ENCODE results near the gene NR2F1-AS1. TPM values are rescaled to one million over a fixed set of nuclear protein-coding genes. Genes with fewer than 3 reads are reported as not detected.

The NR2F1-AS1 gene
- total RNA-seq, 4 donors from 2014 or later, result 0.35 to 9.1 (median 3.2) TPM

DNA sequence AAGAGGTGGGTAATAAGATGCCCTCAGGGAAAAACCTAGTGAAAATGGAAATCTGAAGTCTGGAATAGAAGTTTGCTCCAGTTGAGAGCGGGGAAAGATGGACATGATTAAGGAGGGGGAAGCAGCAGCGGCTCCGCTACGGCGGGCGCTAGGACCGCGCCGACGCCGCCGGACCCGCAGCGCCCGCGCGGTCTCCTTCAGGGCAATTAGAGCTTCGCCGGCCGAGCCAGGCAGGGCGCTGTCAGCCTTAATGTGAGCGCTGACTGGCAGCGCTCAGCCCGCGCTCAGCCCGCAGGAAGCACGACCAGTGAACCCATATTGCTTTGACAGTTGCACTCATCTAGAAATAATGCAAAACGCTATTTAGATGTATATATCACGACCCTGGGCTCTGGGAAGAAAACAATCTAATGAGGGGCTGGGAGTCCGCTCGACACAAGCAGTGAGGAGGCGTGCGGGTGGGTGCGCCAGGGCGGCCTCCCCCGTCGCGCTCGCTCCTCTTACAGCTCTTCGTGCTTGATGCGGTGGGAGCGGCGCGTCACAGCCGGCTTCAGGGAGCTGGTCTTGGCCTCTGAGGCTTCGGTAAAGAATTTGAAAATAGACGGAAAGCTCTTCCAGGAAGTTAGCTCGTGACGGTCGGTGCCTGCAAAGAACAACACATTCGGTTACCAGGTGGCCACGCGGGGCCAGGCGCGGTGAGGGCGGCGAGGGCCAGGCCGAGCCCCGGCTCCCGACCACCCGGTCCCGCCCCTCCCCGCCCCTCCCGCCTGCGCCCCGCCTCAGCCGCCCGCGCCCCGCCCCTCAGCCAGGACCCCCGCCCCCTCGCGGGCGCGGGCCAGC lies 39.7 kb upstream of the NR2F1-AS1 start:
- TF ChIP-seq POLR2A (IDR thresholded peaks at IDR 0.05), result peak in 1 of 2 donors; percentile 26
- TF ChIP-seq, protein P1, sequence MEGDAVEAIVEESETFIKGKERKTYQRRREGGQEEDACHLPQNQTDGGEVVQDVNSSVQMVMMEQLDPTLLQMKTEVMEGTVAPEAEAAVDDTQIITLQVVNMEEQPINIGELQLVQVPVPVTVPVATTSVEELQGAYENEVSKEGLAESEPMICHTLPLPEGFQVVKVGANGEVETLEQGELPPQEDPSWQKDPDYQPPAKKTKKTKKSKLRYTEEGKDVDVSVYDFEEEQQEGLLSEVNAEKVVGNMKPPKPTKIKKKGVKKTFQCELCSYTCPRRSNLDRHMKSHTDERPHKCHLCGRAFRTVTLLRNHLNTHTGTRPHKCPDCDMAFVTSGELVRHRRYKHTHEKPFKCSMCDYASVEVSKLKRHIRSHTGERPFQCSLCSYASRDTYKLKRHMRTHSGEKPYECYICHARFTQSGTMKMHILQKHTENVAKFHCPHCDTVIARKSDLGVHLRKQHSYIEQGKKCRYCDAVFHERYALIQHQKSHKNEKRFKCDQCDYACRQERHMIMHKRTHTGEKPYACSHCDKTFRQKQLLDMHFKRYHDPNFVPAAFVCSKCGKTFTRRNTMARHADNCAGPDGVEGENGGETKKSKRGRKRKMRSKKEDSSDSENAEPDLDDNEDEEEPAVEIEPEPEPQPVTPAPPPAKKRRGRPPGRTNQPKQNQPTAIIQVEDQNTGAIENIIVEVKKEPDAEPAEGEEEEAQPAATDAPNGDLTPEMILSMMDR (IDR thresholded peaks at IDR 0.05), result peak in 1 of 6 experiments; percentile 23
- peak overlapping the region; percentile 47 to 66 (median 60) for H3K4me3 ChIP-seq
- no peaks in the 10 kb centered on the region for H3K27me3 ChIP-seq
- no peaks in the 10 kb centered on the region for H3K9me3 ChIP-seq
- peak; percentile 45 to 85 (median 83) for DNase-seq
- H3K4me1 ChIP-seq, result peaks cover 0 to 12% (median 0%) of the 10 kb centered on the region in 4 donors
- H3K36me3 ChIP-seq, result no peaks in the 10 kb centered on the region
- H3K27ac ChIP-seq, result peak overlapping the region; percentile 54 to 70 (median 62)

DNA sequence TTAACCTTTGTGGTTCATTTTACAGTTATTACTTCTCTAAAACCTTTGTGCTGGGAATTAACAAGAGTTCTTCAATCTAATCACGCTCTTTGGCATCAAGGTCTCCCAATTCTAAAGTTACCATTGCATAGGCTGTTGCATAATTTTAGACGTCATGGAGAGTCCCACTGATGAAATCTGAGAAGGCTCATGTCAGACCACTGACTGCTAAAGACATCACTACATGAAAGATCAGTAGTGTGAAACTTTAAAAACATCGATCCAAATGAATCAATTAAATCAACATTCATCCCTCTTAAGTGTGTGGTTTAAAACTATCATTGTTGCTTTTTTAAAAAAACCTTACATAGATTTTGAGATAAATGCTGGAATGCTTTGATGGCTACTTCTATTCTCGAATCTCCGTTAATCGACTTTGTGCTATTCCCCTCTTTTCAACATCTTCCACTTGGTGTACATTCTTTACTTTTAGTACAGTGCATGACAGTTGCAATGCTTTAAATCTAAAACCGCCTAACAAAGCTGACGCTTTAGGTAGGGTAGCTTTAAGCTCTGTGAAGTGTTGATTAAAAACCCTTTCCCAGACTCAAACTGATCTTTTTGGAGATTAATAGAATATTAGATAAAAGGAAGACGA lies 35.6 kb upstream of the NR2F1-AS1 start:
- Histone ChIP-seq H3K27me3 (peaks cover 0 to 18% of the 10 kb centered on the region in 2 donors), H3K4me1 (peaks cover 0 to 11% (median 0%) of the 10 kb centered on the region in 4 donors), H3K4me3 (no peak overlapping the region), H3K9me3 (no peaks in the 10 kb centered on the region), H3K36me3 (no peaks in the 10 kb centered on the region), H3K27ac (no peak overlapping the region)
- TF ChIP-seq, protein P1 (IDR thresholded peaks at IDR 0.05), result no peak
- no peak for TF ChIP-seq POLR2A (IDR thresholded peaks at IDR 0.05)
- DNase-seq, result no peak

DNA sequence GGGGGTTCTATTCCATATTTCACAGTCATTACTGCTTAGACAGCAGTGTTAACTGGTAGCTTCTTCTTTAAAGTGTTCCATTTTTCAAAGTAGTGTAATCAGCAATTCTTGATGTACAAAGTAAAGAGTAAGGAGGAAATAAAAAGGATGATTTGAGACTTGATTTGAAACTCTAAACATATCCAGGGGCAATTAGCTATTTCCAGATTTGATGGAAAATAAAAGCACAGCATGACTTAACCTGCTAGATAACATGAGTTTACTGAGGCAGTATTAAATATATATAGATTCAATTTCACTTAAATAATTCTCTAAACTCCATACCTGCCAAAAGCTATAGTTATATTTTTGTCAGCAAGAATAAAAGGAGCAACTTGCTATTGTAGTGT lies 31.8 kb upstream of the NR2F1-AS1 start:
- no peaks in the 10 kb centered on the region for H3K36me3 ChIP-seq
- TF ChIP-seq, protein P1 (IDR thresholded peaks at IDR 0.05), result no peak
- no peak for TF ChIP-seq POLR2A (IDR thresholded peaks at IDR 0.05)
- H3K9me3 ChIP-seq, result no peaks in the 10 kb centered on the region
- no peak overlapping the region for H3K27ac ChIP-seq
- no peak for DNase-seq
- peaks cover 0 to 32% of the 10 kb centered on the region in 2 donors for H3K27me3 ChIP-seq
- H3K4me3 ChIP-seq, result no peak overlapping the region
- peaks cover 0 to 9% (median 1%) of the 10 kb centered on the region in 4 donors for H3K4me1 ChIP-seq

DNA sequence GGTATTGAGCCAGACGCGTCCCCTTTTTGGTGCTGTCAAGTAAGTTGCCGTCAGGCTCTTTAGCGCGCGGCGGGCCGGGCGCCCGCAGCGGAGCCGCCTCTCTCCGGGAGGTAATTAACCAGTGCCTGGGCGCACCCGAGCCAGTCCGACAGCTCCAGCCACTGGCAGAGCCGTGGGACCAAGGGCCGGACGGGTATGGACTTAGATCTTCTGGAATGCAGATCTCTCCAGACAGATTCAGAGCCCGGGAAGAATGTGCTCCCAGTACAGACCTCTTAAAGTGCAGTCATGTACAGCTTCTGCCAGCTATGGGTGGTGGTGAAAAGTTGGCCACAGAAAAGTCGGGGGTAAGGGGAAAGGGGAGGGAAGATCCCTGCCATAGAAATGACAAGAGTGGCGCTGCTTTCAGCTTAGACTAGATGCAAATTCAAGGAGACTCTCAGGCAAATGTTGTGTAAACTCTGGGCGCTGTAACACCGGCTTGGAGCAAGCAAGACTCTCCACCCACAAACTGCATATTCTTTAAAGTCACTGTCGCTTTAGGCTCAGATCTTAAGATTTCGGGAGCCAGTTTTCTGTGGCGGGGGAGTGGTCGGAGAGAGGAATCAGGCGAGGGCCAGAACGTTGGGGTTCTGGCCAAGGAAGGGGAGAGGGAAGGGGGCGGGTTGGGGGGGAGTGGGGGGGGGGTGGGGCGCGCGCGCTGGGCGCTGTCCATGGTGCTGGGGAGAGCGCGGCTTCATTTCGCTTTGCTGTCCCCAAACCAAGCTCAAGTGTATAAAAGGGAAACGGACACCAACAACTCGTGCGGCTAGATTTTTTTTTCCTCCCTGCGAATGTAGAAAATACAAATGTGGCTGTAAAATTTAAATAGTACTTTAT lies 31.2 kb upstream of the NR2F1-AS1 start:
- no peak overlapping the region for H3K4me3 ChIP-seq

More for the DNA sequence above, 31.2 kb upstream of the NR2F1-AS1 start:
- Histone ChIP-seq H3K4me1 (peaks cover 0 to 9% (median 2%) of the 10 kb centered on the region in 4 donors), H3K9me3 (no peaks in the 10 kb centered on the region), H3K36me3 (no peaks in the 10 kb centered on the region), H3K27ac (no peak overlapping the region), H3K27me3 (peaks cover 0 to 36% of the 10 kb centered on the region in 2 donors)
- TF ChIP-seq POLR2A (IDR thresholded peaks at IDR 0.05), result no peak
- TF ChIP-seq, protein P1 (IDR thresholded peaks at IDR 0.05), result no peak
- DNase-seq, result peak in 2 of 3 donors; percentile 63 to 70
